Ectodermal cell (in vitro differentiated cells): ENCODE measurements around the gene PRKCQ.

Experiments used
- H3K27ac ChIP-seq: 2 replicates; pipeline ENCODE4 v1.7.0; 2013; ENCODE audit warnings: mild to moderate bottlenecking, low read depth, low read length; ENCODE audit not compliant: insufficient read depth, poor library complexity, severe bottlenecking
- H3K27me3 ChIP-seq: 2 replicates; pipeline ENCODE4 v1.7.0; 2013; ENCODE audit warnings: mild to moderate bottlenecking, low read length; ENCODE audit not compliant: insufficient read depth, control insufficient read depth, poor library complexity, severe bottlenecking
- H3K36me3 ChIP-seq: one replicate; pipeline ENCODE4 v1.7.0; 2013; ENCODE audit warnings: low read length; ENCODE audit not compliant: control insufficient read depth, insufficient read depth
- H3K4me1 ChIP-seq: one replicate; pipeline ENCODE4 v1.7.0; 2013; ENCODE audit warnings: low read length; ENCODE audit not compliant: control insufficient read depth, insufficient read depth
- H3K4me3 ChIP-seq: 2 replicates; pipeline ENCODE4 v1.7.0; 2013; ENCODE audit warnings: low read depth, low read length, control low read depth; ENCODE audit not compliant: insufficient read depth
- H3K9me3 ChIP-seq: 2 replicates; pipeline ENCODE4 v1.7.0; 2013; ENCODE audit warnings: mild to moderate bottlenecking, low read length, moderate library complexity; ENCODE audit not compliant: control insufficient read depth
- WGBS, 2 experiments: methylation state at CpG; one replicate each; pipeline ENCODE4 v1.1.7; 2013; ENCODE audit warnings: missing lambda C conversion rate in 2 of 2; 5-methylcytosine and 5-hydroxymethylcytosine counted together

Gene PRKCQ

DNA sequence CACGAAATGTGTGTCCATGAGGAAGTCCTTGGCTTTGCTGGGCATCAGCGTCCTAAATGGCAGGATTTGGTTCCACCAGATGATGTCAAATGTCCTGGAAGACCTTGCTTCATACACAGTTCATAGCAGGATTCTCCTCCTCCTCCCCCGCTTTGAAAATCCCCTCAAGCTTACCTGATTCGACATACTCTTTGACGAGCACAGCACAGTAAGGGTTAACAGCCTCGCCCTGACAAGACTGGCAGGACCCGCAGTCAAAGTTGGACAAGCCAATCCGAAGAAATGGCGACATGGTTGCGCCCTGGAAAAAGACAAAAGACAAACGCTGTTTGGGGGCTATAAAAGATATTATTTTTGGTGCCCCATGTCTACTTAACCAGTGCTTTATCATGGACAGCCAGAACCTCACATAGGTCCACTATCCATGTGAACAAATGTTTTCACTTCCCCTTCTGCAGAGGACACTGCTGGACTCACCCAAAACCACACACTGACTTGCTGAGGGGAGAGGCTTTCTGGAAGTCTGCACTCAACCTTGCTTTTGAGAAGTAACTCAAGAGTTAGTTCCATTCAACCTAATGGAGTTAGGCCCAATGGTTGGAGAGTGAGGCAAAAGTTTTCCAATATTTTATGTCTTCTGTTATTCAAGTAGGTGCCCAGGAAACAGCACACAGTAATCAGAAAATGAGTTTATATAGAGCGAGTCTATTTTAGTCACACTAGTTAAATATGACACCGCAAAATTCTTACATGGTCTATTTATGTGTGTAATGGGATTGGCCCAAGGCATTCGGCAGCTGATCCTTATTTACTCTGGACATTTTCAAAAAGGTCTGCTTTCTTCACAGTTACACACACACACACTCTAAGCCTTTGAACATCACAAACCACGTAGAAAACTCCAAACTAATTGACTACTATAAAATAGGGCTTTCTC is 65.0 kb downstream of the PRKCQ start:
- Histone ChIP-seq H3K27ac (no peak overlapping the region), H3K36me3 (no peaks in the 10 kb centered on the region), H3K9me3 (no peaks in the 10 kb centered on the region), H3K4me3 (no peak overlapping the region), H3K27me3 (no peaks in the 10 kb centered on the region), H3K4me1 (no peaks in the 10 kb centered on the region)
- 89 to 91% methylated on average over 15 of the region's 15 CpGs for WGBS, 2 experiments

DNA sequence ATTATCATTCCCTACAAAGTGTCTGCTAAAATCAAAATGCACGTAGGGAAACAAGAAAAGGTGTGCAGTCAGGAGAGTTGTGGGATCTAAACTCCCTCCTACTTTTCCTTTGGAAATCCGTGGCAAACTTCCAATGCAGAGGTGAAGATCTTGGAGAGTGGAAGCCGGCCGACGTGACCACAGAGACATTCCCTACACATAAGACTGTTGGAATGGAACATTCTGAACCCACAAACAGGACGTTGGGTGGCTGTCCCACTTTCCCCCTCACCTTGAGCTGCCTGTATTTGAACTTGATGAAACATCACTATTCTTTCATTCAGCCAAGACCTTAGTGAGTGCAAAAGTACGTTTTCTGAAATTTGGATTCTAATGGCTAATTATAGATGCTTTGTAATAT is 65.9 kb downstream of the PRKCQ start:
- 94% methylated on average over 7 of the region's 7 CpGs for WGBS, 2 experiments

DNA sequence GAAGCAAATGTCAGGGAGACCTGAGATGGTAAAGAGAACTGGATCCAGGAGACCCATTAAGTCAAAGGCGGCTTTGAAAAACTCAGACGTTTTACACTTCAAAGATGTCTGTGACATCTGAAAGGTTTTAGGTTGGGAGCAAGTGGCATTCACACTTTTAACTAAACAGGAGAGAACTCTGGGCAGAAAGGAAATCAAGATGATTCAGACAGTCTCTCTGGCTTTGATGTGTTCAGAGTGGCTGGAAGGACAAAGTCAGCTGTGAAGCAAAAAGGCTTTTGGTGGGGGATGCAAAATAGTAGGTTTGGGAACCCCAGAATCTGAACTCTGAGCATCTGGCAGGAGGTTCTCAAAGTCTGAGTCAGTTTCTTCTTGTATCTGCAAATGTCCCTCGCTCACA is 66.6 kb downstream of the PRKCQ start:
- H3K27ac ChIP-seq: no peak overlapping the region
- no peaks in the 10 kb centered on the region for H3K27me3 ChIP-seq
- no peak overlapping the region for H3K4me3 ChIP-seq
- no peaks in the 10 kb centered on the region for H3K9me3 ChIP-seq
- 83 to 85% methylated on average over 3 of the region's 3 CpGs for WGBS, 2 experiments
- H3K4me1 ChIP-seq: no peaks in the 10 kb centered on the region
- no peaks in the 10 kb centered on the region for H3K36me3 ChIP-seq

More for the DNA sequence above, 65.9 kb downstream of the PRKCQ start:
- Histone ChIP-seq H3K27ac (no peak overlapping the region), H3K36me3 (no peaks in the 10 kb centered on the region), H3K4me1 (no peaks in the 10 kb centered on the region), H3K4me3 (no peak overlapping the region), H3K27me3 (no peaks in the 10 kb centered on the region), H3K9me3 (no peaks in the 10 kb centered on the region)

DNA sequence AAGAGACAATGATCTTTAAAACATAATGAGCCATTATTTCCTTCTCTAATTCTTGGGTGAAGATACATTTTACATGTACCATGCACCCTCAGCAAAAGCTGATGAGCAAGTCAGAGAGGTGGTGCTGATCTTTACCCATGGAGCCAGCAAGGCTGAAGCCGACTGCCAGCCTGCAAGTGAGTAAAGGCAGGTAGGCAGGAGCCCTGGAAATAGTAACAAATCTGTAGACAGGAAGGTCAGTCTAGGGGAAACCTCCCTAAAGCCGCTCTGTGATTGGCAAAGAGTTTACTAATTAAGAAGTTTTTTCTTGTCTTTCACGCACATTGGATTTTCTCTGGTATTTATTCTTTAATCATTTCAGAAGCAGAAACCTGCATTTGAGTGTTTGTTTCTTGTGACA is 67.9 kb downstream of the PRKCQ start:
- Histone ChIP-seq H3K27ac (no peak overlapping the region), H3K9me3 (no peaks in the 10 kb centered on the region), H3K27me3 (no peaks in the 10 kb centered on the region), H3K4me1 (no peaks in the 10 kb centered on the region), H3K4me3 (no peak overlapping the region), H3K36me3 (no peaks in the 10 kb centered on the region)
- WGBS, 2 experiments: 93 to 94% methylated on average over 3 of the region's 3 CpGs

DNA sequence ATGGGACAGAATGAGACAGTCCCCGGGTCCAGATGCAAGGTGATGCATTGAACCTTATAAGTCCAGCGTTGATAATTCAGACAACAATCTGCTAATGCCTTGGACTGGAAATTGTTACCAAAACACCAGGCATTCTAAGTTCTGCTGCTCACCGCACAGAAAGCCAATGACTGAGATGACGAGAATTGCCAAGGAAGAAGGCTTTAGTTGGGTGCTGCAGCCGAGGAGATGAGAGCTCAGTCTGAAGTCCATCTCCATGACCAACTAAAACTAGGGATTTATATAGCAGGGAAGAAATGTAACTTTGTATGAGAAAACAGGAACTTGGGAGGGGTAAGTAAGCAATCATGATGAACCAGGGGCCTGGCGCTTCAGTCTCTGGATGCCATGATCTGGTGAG is 68.7 kb downstream of the PRKCQ start:
- no peak overlapping the region for H3K4me3 ChIP-seq
- no peaks in the 10 kb centered on the region for H3K4me1 ChIP-seq
- no peaks in the 10 kb centered on the region for H3K9me3 ChIP-seq
- H3K27me3 ChIP-seq: no peaks in the 10 kb centered on the region
- 97 to 98% methylated on average over 6 of the region's 6 CpGs for WGBS, 2 experiments
- H3K27ac ChIP-seq: no peak overlapping the region
- no peaks in the 10 kb centered on the region for H3K36me3 ChIP-seq

DNA sequence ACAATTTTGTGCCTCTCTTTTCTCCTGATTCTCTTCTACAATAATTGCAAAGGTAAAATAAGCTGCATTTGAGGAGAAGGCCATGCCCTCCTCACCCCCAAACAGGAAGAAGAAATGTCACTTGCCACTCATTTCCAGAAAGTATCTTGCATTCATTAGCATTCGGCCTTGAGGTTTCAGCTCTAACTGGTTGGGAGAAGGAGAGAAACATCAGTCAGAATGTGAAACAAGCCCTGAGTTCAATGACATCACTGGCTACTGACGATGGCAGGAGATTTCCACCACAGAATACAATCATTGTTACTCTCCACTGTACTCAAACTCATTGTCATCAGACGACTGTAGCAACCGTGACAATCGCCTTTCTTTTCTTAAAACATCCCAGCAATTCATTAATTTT is 72.8 kb downstream of the PRKCQ start:
- Histone ChIP-seq H3K4me3 (no peak overlapping the region), H3K27me3 (no peaks in the 10 kb centered on the region), H3K9me3 (no peaks in the 10 kb centered on the region), H3K4me1 (no peaks in the 10 kb centered on the region), H3K27ac (no peak overlapping the region), H3K36me3 (no peaks in the 10 kb centered on the region)
- 90% methylated on average over 4 to 5 of the region's 5 CpGs for WGBS, 2 experiments

DNA sequence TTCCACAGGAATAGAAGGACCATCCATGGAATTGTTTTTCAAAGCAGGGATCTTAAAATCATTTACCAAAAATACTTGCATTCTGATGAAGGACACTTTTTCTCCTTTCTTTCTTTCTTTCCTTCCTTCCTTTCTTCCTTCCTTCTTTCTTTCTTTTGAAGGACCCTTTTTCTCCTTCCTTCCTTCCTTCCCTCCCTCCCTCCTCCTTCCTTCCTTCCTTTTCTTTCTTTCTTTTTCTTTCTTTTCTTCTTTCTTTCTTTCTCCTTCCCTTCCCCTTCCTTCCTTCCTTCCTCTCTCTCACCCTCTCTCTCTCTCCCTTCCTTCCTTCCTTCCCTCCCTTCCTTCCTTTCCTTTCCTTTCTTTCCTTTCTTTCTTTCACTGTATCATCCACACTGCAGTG is 74.8 kb downstream of the PRKCQ start:
- Histone ChIP-seq H3K9me3 (no peaks in the 10 kb centered on the region), H3K36me3 (no peaks in the 10 kb centered on the region), H3K4me3 (no peak overlapping the region), H3K27me3 (no peaks in the 10 kb centered on the region), H3K4me1 (no peaks in the 10 kb centered on the region), H3K27ac (no peak overlapping the region)

DNA sequence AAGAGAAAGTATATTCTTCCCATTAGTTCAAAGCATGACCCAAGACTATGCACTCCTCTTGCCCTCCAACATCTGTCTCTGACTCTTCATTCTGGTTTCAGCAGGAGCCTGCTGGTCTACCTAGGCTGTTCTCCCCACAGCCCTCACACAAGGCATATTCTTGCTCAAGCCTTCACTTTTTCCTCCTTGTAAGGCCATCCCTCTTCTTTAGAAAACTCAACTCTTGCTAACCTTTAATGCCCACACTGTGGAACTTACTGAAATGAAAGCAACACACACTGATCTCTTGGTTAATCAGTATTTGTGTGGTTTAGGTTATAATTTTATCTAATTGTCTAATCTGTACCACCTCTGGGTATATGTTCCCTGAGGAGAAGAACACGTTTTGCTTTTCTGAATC is 75.8 kb downstream of the PRKCQ start:
- Histone ChIP-seq H3K4me1 (no peaks in the 10 kb centered on the region), H3K9me3 (no peaks in the 10 kb centered on the region), H3K4me3 (no peak overlapping the region), H3K36me3 (no peaks in the 10 kb centered on the region), H3K27ac (no peak overlapping the region), H3K27me3 (no peaks in the 10 kb centered on the region)
- 90 to 100% methylated on average over 1 of the region's 1 CpG for WGBS, 2 experiments

DNA sequence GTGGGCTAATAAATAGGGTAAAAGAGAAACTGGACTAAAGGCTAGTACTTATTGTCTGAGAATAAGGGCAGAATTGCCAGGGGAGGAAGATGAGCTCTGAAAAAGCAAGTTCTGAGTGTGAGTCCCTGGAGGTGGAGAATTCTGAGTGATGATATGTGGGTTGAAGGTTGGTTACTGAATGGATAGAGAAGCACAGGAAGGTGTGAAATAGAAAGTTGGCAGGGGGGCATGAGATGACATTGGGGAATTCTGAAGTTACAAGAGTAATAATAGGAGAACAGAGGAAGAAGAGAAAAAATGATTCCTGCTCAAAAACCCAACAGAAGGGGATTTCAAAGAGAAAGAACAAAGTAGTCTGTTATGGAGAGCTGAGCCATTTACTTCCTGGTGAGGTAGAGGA is 76.9 kb downstream of the PRKCQ start:
- H3K9me3 ChIP-seq: no peaks in the 10 kb centered on the region
- no peaks in the 10 kb centered on the region for H3K27me3 ChIP-seq
- no peak overlapping the region for H3K4me3 ChIP-seq
- H3K27ac ChIP-seq: no peak overlapping the region
- H3K36me3 ChIP-seq: no peaks in the 10 kb centered on the region
- H3K4me1 ChIP-seq: no peaks in the 10 kb centered on the region

DNA sequence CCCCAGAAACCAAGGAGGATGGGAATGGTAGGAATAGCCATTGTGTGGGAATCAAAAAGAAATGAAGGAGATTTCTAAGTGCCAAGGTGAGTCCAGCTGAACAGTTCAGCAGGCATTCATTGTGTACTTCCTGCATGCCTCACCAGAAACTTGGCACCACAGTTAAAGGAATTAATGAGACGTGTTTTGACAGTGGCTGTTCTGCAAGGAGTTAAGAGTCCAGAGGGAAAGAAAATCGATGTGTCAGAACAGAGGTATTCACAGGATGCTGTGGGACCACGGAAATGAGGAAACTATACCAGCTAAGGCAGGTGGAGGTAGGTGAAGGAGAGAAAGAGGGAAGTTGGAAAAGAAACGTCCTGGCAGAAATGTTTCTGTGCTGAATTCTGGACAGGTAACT is 78.1 kb downstream of the PRKCQ start:
- Histone ChIP-seq H3K27ac (no peak overlapping the region), H3K4me1 (no peaks in the 10 kb centered on the region), H3K4me3 (no peak overlapping the region), H3K27me3 (no peaks in the 10 kb centered on the region), H3K9me3 (no peaks in the 10 kb centered on the region), H3K36me3 (no peaks in the 10 kb centered on the region)
- 89 to 95% methylated on average over 4 of the region's 4 CpGs for WGBS, 2 experiments

DNA sequence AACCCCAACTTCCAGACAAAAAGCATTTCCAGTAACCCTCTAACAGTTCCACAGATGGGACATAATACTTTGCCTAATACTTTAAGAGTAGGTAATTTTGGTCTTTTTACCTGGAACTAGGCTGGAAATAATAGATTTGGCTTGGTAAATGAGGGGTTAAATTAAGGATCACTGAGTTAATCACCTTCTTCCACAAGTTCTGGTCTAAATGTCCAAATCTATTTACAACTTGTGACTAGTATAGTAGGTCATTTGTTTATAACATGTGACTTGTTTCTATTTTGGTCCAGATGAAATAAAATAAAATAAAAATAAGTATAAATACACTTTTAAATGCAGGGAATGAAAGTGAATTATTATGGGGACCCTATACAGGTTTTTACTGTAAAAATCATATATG is 80.1 kb downstream of the PRKCQ start:
- no peak overlapping the region for H3K27ac ChIP-seq
- H3K4me1 ChIP-seq: no peaks in the 10 kb centered on the region
- H3K36me3 ChIP-seq: no peaks in the 10 kb centered on the region
- no peaks in the 10 kb centered on the region for H3K9me3 ChIP-seq
- H3K4me3 ChIP-seq: no peak overlapping the region
- no peaks in the 10 kb centered on the region for H3K27me3 ChIP-seq
